HG03460 (cell line): Measurements from ENCODE around the gene SP4.

Source experiments
- ATAC-seq: cut with Tn5 transposase; IDR thresholded peaks from one replicate; pipeline ENCODE4 v1.9.1; 2021; ENCODE audit not compliant: unreplicated experiment

SP4 gene

DNA sequence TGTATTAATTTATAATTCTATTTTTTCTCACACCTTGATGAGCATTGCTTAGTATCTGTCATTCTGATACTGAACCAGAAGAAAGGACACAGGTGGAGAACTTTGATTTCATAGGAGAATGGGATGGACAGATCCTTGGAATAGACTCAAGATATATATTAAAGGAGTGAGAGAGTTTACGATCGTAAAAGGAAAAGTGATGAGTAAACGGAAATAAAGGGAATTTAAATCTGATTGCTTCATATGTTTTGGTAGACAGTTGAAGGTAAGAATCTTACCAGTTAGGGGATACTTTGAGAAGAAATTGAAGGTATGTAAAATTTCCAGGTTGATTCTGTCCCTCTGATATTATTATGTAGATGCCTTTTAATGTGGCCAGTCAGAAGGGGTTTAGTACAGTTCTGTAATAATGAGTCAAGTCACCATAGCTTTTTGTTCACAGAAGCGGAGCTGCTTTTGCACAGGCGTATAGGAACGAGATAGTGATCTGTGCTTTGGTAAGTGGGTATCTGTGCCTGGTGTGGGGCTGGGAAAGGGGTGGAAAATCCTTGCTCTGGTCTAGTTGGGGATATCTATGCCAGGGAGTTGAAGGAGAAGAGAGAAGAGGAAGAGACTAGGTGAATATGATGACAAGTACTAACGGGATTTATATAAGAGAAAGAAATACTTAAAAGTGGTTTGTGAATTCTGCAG is 15.4 kb downstream of the SP4 start:
- ATAC-seq, result no peak

DNA sequence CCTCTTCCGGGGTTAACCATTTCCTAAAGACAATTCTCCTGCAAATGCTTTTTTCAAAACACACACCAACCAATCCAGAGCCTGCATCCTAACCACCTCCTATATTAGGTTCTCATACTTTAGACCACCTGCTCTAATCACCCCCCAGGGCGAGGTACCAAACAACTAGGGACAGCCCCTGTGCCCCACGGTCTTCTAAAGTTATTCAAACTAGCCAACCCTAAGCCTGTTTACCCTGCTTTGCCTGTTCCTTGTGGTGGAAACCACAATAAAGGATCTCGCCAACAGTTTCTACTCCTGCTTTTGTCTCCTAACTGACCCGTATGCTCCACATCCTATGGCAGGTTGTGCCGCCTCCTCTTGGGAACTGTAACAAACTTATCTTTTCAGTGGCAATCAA is 21.1 kb downstream of the SP4 start:
- no peak for ATAC-seq

DNA sequence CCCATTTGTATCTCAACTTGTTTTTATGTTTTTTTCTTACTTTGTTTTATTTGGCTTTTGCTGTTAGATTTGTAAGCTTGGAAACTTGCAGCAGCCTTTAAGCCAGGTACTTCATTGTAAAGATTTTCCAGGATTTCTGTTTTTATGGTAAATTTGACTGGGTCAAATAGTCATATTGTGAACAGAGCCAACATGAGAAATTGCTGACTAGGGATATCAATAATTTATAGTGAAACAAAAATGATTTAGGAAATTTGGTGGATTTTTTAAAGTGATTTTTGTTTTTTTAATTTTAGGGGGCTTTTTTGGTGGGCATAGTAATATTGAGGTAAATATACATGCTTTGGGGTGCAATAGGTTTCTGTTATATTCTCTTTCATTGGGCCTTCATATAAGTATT is 22.2 kb downstream of the SP4 start:
- ATAC-seq, result no peak

DNA sequence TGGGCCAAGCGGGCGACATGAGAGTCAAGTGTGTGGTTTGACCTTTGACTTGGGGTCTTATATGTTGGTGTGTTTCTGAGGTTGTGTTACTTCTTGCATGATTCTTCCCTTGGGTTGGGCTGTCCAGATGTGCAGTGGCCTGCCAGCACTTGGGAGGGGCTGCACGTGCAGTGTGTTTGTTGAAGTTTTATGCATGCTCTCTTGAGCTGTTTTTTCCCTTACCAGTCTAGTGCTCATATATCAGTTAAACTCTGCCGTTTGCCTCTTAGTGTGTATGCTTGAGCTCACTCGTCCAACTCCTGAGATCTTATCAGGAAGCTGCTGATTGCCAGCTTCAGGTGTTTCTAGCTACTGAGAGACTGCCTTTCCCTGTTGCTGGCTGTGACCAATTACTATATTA is 23.1 kb downstream of the SP4 start:
- ATAC-seq, result no peak

DNA sequence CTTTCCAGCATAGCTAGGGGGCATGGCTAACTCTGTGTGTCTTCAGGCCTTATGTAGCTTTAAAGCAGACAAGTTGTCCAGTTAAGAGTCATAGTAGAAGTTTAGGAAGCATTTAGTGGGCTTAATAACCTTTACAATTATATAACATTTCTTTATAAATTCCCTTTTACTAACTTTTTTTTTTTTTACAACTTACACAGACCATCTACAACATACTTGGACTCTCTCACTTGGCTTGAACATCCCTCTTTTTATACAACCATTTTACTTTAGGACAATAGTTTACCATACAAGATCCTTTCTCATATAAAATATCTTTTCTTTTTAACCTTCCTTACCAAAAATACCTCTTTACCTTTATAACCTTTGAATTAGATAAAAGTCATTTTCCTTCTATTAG is 26.3 kb downstream of the SP4 start:
- ATAC-seq, result no peak

DNA sequence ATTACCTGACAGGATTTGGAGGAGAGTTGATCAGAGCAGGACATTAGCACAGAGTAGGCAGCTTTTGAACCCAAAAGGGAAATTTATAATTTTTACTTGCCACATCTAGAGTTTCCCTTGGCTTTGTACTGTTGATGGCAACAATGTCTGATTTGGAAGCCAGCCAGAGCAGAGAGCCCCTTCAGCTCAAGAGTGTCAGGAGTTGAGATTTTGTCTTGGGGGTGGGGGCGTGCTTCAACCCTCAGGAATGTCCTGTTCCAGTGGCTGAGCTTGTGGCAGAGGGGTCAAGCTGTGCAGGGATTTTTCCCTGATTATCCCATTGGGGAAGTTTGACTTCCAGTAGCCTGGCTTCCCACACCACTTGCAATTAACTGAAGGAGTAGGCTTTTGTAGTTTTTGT is 27.0 kb downstream of the SP4 start:
- ATAC-seq, result no peak

DNA sequence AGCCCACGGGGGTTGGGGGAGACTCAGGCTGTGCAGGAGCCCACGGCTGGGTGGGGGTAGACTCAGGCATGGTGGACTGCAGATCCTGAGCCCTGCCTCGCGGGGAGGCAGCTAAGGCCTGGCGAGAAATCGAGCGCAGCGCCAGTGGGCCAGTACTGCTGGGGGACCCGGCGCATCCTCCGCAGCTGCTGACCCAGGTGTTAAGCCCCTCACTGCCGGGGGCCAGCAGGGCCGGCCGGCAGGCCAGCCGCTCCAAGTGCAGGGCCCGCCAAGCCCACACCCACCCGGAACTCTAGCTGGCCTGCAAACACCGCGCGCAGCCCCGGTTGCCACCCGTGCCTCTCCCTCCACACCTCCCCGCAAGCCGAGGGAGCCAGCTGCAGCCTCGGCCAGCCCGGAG is 33.4 kb downstream of the SP4 start:
- no peak for ATAC-seq

DNA sequence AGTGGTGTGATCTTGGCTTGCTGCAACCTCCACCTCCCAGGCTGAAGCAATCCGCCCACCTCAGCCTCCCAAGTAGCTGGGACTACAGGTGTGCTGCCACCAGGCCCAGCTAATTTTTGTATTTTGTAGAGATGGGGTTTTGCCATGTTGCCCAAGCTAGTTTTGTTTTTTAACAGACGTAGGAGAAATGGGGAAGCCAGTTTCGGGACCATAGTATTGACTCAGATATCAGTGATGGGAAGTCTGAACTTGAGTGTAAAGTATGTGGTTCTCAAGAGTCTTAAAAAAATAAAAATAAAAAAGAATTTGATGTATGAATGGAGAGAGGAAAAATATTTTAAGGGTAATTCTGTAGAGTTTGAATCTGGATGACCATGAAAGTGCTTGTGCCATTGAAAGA is 34.2 kb downstream of the SP4 start:
- no peak for ATAC-seq

DNA sequence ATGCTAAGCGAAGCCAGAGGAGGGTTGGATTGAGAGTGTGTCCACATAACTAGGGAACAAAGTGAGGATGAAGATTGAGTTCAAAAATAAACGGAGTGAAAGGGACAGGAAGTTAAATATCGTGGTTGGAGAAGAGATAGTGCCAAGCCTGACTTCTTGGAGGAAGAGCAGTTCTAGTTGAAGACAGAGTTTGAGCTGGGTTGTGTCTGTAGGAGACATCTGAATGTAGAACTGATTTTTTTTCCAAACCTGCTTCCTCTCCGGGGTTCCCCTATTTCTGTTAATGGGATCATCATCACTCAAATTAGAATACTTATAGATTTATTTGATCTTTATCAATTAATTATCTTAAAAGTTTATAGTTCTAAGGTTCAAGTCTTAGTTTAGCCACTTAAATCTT is 35.6 kb downstream of the SP4 start:
- no peak for ATAC-seq

DNA sequence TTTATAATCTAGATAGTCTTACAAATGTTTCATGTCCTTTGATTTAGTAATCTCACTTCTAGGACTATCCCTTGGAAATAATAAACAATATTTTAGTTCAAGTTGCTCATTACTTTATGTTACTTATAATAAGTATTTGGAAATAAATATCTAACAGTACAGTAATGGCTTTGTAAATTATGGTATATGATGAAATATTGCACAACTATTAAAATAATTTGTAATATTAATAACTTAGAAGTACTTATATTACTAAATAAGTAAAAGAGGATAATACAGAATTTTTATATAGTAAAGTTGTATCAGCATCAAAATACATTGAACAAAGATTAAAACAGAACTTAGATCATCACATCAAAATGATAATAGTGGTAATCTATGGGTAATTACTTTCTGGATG is 41.1 kb downstream of the SP4 start:
- ATAC-seq, result no peak

DNA sequence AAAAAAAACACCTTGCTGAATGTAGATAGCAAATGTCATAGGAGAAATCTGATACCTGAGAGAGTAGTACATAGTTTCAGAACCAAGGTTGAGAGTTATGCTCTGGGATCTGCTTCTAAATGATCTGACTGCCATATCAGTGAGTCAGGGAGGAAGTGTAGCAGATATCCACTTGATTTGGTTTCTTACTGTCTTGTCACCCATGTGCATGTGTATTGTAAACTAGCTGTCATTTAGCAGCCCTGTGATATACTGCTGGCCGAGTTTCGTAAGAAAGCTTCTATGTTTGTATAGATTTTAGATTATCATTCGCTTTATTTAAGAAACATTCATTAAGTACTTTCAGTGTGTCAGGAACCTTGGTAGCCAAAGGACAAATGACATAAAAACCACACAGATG is 42.0 kb downstream of the SP4 start:
- no peak for ATAC-seq

DNA sequence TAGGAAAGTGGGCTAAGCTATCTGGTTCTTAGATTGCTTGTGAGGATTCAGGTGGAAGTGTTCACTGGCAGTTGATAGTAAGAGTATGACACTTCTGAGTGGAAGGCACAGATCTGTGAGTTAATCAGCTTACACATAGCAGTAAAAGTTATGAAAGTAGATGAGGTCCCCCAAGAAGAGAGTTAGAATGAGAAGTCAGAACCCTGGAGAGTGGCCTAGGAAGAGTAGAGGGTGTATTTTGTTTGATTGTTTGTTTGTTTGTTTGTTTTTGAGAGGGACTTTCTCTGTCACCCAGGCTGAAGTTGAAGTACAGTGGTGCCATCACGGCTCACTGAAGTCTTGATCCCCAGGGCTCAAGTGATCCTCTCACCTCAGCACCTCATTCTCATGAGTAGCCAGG is 44.1 kb downstream of the SP4 start:
- ATAC-seq, result no peak

DNA sequence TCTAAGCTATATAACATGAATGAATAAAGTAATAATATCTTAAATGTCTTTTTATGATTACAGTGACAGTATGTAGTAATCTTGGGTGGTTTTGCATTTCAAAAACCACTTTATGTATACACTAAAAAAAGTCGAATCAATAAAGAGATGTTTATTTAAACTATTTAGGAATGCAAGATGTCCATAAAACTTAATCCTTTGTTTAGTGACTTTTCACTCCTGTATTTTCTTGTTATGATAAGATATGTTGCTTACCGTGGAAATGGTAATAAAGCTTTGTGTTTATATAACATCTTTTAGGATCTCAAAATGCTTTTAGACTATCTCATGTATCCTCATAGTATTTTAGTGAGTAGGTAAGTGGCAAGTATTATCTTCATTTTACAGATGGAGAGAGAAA is 48.5 kb downstream of the SP4 start:
- ATAC-seq, result no peak

DNA sequence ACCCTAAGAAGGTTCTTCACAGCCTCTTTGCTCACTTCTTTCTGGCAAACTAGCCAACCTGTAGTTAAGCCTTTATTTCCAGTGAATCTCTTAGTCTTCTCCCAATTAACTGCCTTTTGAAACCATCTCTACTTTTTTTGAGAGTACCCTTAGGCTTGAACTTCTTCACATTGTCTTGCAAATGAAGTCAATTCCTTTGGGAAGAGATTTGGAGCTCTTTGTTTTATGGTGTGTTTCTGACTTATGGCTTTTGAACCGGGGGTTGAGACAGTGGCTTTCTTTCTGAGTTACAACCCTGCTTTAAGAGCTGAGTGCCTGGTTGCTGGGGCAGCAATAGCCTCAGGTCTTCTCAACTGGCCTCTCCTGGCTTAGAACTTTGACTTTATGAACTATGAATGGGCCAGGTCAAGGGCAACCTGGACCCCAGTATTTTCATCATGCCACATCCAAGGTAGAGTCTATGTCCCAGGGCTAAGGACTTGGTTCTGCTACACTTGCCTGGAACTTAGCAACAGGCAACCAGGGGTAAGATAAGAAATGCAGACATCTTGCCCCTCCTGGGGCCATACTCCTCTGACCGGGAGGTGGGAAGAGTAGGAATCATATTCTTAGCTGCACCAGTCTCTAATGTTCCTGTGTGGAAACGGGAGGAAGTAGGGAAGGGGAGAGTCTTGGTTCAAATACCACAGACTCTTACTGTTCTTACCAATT is 53.0 kb downstream of the SP4 start:
- ATAC-seq, result no peak

DNA sequence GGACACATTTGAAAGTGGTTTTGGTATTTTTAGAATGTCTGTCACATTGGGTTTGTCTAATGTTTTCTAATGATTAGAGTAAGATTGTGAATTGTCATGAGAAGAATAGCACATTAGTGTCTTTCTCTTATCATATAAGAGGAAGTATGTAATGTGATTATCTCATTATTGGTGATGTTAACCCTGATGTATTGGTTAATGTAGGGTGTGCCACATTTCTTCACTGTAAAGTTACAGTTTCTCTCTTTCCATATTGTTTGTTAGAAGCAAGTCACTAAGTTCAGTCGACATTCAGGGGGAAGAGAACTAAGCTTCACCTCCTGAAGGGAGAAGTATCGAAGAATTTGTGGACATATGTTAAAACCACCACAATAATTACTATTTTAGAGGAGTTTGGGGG is 58.6 kb downstream of the SP4 start:
- ATAC-seq, result no peak

DNA sequence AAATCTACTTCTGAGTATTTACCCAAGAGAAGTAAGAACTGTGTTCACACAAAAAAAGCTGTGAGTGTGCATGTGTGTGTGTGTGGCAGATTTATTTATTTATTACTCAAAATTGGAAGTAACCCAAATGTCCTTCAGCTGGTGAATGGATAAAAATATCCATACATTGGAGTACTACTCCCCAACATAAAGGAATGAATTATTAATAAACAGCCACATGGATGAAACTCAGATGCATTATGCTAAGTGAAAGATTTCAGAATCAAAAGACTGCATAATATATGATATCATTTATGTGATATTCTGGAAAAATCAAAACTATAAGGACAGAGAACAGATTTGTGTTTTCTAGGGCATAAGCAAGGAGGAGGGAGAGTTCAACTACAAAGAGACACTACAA is 67.8 kb downstream of the SP4 start:
- ATAC-seq, result no peak

DNA sequence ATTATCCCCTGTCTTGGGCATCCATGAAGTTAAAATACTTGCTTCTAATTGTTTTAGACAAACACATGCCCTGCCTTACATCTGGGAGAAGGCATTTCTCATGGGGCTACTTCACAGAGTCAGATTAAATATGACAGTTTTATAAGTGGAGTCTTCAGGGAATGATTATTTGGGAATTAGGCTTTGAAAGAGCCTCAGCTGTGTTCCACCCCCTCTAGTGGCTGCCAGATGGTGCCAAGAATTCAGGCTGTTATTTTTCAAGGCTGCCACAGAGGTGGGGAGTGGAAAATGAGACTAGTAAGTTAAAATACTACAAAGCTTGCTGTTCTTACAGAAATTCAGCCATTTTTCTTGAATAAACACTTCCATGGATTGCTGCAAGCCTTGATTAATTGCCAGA is 69.2 kb downstream of the SP4 start:
- ATAC-seq, result no peak

DNA sequence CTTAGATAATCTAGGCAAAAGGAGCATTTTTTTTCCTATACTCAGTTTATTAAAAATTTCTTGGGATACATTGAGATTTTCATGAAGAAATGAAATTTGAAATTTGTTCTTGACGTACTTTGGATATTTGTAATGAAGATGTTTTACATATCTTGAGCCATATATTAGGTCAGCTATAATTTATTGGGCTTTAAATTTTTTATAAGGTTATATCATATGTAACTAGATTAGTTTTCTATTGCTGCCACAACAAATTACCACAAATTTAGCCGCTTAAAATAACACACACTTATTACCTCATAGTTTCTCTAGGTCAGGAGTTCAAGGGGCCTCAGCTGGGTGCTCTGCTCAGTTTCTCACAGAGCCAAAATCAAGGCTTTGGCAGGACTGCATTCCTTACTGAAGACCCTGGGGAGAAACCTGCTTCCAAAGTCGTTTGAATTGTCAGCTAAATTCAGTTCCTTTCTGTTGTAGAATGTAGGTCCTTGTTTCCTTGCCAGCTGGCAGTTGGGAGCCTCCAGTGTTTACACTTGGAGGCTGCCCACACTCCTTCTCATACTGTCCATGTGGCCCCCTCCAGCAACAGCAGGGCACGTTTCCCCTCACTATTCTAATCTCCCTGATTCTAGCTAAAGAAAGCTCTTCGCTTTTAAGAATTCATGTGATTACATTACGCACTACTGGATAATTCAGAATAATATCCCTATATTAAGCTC is 72.4 kb downstream of the SP4 start:
- no peak for ATAC-seq

DNA sequence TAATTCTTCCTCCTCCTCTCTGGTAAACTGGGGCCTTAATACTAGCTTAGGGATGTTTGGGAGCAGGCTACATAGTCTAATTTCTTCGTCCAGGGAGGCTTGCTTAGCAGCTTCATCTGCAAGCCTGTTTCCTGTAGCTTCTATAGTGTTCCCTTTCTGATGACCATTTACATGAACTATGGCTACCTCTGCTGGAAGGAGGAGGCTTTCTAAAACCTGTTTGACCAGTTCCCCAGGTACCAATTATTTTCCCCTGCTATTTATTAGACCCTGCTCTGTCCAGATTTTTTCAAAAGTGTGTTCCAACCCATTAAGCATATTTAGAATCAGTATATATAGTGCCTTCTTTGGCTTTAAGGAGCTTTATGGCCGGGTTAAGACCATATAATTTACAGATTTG is 76.1 kb downstream of the SP4 start:
- ATAC-seq, result no peak

DNA sequence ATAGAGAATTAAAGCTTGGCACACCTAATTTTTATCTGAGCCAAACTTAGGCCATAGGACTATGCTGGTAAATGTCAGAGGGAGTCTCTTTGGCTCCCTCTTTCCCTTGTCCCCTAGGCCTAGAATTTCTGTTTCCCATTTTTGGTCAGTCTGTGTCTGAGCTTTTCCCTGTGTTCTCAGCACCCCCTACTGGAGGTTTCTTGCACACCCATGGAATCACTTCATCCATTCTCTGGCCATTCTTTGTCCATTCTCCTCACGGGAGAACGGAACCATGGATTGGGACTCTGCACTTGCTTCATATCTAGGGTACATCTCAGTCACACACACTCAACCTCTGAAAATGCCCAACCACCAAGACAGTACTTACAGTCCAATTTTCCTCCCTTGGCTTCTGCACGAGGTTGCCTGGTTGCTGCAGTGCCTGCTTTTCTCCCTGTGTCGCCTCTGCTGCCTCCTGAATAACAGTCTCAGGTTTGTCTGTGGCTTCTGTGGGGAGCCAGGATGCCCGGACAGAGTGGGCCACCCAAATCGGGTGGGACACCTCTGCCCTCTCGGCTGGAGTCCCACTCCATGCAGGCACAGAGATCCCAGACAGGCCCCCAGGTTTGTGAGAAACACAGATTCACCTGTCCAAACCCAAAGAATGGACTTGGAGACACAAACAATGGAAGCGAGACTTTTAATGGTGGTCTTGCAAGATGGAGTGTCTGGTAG is 79.9 kb downstream of the SP4 start:
- ATAC-seq, result no peak

DNA sequence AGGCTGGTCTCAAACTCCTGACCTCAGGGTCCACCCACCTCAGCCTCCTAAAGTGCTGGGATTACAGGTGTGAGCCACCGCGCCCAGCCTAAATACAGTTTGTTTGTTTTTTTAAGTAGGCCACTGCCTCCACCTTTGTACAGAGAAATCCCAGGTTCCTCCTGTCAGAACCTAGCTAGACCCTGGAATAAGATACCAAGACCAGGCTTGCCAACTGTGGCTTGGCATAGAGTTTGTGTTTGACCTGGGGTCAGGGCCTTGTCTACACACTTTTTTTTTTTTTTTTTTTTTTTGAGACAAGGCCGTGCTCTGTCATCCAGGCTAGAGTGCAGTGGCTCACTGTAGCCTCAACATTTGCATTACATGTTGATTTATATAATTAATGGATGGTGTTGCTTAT is 80.7 kb downstream of the SP4 start:
- ATAC-seq, result no peak

DNA sequence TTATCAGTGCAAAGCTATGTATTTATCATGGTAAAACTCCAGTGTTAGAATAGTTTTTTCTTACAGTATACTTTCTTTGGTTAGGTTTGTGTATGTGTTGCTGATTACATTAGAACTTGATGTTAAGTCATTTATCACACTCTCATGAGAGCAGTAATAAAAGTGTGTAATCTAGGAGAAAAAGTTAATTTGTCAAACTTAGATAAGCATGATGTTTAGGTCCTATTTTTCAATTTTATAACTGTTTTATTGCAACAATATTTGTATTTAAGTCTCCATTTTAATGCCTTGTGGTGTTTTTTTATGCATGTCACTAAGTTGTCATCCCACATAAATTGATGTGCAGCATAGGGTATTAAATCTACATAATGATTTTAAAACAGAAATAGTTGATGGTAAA is 86.2 kb downstream of the SP4 start:
- ATAC-seq, result no peak
